NOMO-1 (cell line): ENCODE data around the gene SETDB1.

Experiments
- DNase-seq, 2 experiments: peaks; one replicate each; lab custom pipeline; 2025; ENCODE audit not compliant: unreplicated experiment in 2 of 2; lab: John Stamatoyannopoulos, UW

Gene SETDB1

GRCh38 chr1:150973836-150974579 lies 47.8 kb downstream of the SETDB1 start:
- peak; percentile 24 to 37 for DNase-seq

- peak; percentile 55 to 72 for DNase-seq
Measured at GRCh38 chr1:150974580-150975478, 48.7 kb downstream of the SETDB1 start, which contains the start of gene CERS2. CERS2 (minus strand) TSS chr1:150974835; CDS start chr1:150969090, 5,745 bp downstream.

GRCh38 chr1:150976401-150976821 lies 50.2 kb downstream of the SETDB1 start:
- DNase-seq: no peak

- peak; percentile 89 to 90 for DNase-seq
Measured at GRCh38 chr1:150976879-150977694, 50.9 kb downstream of the SETDB1 start.

GRCh38 chr1:150979092-150980056 lies 53.2 kb downstream of the SETDB1 start:
- peak; percentile 75 to 84 for DNase-seq

- DNase-seq: no peak
Measured at GRCh38 chr1:150981177-150981804, 55.1 kb downstream of the SETDB1 start.

- DNase-seq: no peak
Measured at GRCh38 chr1:150981805-150982712, 55.9 kb downstream of the SETDB1 start, which contains the start of gene ANXA9. ANXA9 (plus strand) TSS chr1:150982292; CDS start chr1:150983106, 814 bp downstream.

- DNase-seq: no peak
Measured at GRCh38 chr1:150985179-150985825, 59.1 kb downstream of the SETDB1 start.

GRCh38 chr1:150987924-150988323 lies 61.8 kb downstream of the SETDB1 start:
- no peak for DNase-seq

- no peak for DNase-seq
Measured at GRCh38 chr1:150992626-150993025, 66.5 kb downstream of the SETDB1 start.

GRCh38 chr1:150994248-150994647 lies 68.1 kb downstream of the SETDB1 start:
- DNase-seq: no peak

- DNase-seq: no peak
Measured at GRCh38 chr1:150995460-150995859, 69.3 kb downstream of the SETDB1 start.

GRCh38 chr1:150995896-150996295 lies 69.7 kb downstream of the SETDB1 start:
- DNase-seq: no peak

- no peak for DNase-seq
Measured at GRCh38 chr1:150997126-150997872, 71.1 kb downstream of the SETDB1 start.

GRCh38 chr1:150997949-150998348 lies 71.8 kb downstream of the SETDB1 start:
- DNase-seq: no peak

- DNase-seq: no peak
Measured at GRCh38 chr1:150999051-150999674, 73.0 kb downstream of the SETDB1 start.
